NT2/D1 (cell line): ENCODE data around the gene KCNK3.

Experiments used
- SUZ12 ChIP-seq: IDR thresholded peaks from 2 replicates; pipeline ENCODE4 v1.6.1; 2011; ENCODE audit not compliant: insufficient read length, insufficient read depth; ENCODE audit errors: extremely low read depth
- ZNF274 ChIP-seq: IDR thresholded peaks from 2 replicates; pipeline ENCODE4 v1.6.1; 2011; ENCODE audit warnings: mild to moderate bottlenecking, low read depth, low read length

DNA sequence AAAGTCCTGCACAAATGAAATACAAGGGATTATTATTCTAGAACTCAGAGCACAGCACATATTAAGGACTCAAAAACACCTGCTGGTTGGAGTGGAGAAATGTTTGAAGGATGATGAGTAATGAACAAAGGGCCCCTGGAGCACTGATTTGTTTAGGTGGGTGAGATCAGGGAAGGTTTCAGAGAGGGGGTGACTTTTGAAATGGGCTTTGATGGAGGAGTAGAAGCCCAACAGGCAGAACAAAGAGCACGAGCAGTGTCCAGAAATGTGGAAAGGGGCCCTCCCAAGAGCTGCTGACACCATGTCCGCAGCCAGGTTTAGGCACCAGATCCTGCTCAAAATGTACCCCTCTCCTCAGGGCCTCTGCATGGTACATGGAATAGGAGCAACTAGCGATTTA, 23.8 kb downstream of the KCNK3 start:
- TF ChIP-seq ZNF274 (no peak), SUZ12 (no peak)
